Nephron progenitor cell (in vitro differentiated cells): ENCODE measurements around the gene RAP1GDS1.

Experiments
- DNase-seq: peaks from one replicate; pipeline ENCODE4 v3.0.0; 2021
- H3K27ac Mint-ChIP-seq: 2 replicates; pipeline ENCODE4 v1.8.0; 2021; ENCODE audit warnings: mild to moderate bottlenecking, moderate library complexity, mixed read lengths
- H3K27me3 Mint-ChIP-seq: 2 replicates; pipeline ENCODE4 v1.8.0; 2021; ENCODE audit warnings: mild to moderate bottlenecking, low read depth, mixed read lengths; ENCODE audit not compliant: poor library complexity
- H3K36me3 Mint-ChIP-seq: 2 replicates; pipeline ENCODE4 v1.8.0; 2021; ENCODE audit warnings: low read depth, mixed read lengths
- H3K4me1 Mint-ChIP-seq: 2 replicates; pipeline ENCODE4 v1.8.0; 2021; ENCODE audit warnings: mixed read lengths
- H3K4me3 Mint-ChIP-seq: 2 replicates; pipeline ENCODE4 v1.8.0; 2021; ENCODE audit warnings: mild to moderate bottlenecking, moderate library complexity, mixed read lengths
- H3K9me3 Mint-ChIP-seq: 2 replicates; pipeline ENCODE4 v1.8.0; 2021; ENCODE audit warnings: mild to moderate bottlenecking, moderate library complexity, mixed read lengths
- TF ChIP-seq, protein P1 (sequence below): fragments of 200-600 bp; sonication (generic); IDR thresholded peaks from 2 replicates; pipeline ENCODE4 v1.5.0; 2021; ENCODE audit warnings: antibody characterized with exemption

RAP1GDS1 gene

DNA sequence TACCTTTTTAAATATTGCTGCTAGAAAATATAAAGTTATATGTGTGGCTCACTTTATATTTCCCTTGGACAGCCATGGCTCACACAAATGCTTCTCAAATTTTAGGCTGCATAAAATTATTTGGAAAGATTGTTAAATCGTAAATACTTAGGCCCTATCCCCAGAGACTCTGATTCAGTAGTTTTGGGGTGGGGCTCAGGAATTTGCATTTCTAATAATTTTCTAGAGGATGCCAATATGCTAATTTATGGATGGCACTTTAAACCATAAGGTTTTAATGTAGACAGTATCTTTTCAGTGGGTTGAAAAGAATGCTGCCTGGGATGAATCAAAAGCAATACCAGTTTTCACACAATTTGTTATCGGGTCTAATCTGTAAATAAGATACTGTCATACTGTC lies 49.7 kb downstream of the RAP1GDS1 start:
- DNase-seq: no peak
- no peak overlapping the region for H3K27ac Mint-ChIP-seq
- no peaks in the 10 kb centered on the region for H3K4me1 Mint-ChIP-seq
- H3K9me3 Mint-ChIP-seq: no peaks in the 10 kb centered on the region
- no peaks in the 10 kb centered on the region for H3K36me3 Mint-ChIP-seq
- no peak overlapping the region for H3K4me3 Mint-ChIP-seq
- TF ChIP-seq, protein P1, sequence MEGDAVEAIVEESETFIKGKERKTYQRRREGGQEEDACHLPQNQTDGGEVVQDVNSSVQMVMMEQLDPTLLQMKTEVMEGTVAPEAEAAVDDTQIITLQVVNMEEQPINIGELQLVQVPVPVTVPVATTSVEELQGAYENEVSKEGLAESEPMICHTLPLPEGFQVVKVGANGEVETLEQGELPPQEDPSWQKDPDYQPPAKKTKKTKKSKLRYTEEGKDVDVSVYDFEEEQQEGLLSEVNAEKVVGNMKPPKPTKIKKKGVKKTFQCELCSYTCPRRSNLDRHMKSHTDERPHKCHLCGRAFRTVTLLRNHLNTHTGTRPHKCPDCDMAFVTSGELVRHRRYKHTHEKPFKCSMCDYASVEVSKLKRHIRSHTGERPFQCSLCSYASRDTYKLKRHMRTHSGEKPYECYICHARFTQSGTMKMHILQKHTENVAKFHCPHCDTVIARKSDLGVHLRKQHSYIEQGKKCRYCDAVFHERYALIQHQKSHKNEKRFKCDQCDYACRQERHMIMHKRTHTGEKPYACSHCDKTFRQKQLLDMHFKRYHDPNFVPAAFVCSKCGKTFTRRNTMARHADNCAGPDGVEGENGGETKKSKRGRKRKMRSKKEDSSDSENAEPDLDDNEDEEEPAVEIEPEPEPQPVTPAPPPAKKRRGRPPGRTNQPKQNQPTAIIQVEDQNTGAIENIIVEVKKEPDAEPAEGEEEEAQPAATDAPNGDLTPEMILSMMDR: no peak
- H3K27me3 Mint-ChIP-seq: no peaks in the 10 kb centered on the region

DNA sequence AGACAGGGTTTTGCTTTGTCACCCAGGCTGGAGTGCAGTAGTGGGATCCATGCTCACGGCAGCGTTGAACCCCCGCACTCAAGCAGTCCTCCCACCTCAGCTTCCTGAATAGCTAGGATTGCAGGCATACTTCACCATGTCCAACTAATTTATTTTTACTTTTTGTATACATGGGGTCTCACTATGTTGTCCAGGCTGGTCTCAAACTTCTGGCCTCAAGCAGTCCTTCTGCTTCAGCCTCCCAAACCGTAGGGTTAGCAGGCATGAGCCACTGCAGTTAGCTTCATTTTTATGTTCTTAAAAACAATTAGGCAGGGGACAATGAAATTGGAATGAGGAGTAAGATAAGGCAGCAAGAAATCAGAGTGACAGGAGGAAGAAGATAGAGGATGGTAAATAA lies 50.5 kb downstream of the RAP1GDS1 start:
- DNase-seq: no peak
- H3K4me3 Mint-ChIP-seq: no peak overlapping the region
- no peaks in the 10 kb centered on the region for H3K4me1 Mint-ChIP-seq
- no peaks in the 10 kb centered on the region for H3K9me3 Mint-ChIP-seq
- H3K27me3 Mint-ChIP-seq: no peaks in the 10 kb centered on the region
- H3K36me3 Mint-ChIP-seq: no peaks in the 10 kb centered on the region
- TF ChIP-seq, protein P1: no peak
- H3K27ac Mint-ChIP-seq: no peak overlapping the region

DNA sequence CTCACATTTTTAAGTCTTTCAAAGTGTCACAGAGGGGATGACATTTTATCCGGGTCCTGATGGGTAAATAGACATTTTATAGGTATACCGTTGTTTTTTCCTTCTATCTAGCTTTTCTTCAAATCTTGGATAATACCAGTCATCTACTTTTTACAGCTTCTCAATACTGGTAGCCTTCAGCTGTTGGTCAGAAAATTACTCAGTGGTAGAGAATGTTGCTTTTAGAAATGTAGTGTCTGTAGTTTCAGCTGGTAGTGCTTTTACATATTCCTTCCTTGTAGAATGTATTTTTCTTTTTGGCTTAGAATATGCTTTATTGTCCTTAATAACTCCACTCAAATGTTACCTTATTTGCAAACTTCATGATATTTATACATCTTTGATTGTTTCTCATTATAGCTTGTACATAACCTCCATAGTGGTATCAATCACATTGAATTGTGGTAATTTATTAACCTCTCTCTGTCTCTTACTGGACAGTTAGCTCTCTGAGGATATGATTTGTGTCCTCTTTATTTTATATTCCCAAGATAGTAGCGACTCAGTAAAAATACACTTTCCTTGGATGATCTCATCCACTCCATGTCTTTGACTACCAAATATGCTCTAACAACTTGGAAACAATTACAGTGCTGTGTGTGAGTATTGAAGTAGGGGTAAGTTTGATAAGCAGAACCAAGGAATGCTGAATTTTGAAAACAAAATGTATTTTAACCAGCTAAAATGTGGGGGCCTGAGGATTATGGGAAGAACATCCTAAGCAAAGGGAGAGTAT lies 53.8 kb downstream of the RAP1GDS1 start:
- H3K27ac Mint-ChIP-seq: no peak overlapping the region

DNA sequence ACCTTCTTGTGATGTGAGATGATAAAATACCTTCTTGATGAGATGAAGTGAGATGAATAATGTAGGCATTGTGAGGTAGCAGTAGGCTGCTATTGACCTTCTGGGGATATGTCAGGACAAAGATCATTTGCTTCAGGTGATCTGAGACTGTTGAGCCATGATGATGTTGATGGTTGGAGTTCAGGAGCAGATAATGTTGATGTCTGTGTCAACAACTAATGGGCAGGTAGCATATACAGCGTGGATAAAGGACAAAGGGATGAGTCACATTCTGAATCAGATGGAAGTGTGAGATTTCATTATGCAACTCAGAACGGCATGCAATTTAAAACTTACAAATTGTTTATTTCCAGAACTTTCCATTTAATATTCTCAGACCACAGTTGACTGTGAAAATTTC lies 57.3 kb downstream of the RAP1GDS1 start:
- Mint-ChIP-seq H3K4me3 (no peak overlapping the region), H3K9me3 (peaks cover 28% of the 10 kb centered on the region), H3K27me3 (no peaks in the 10 kb centered on the region), H3K27ac (no peak overlapping the region), H3K36me3 (no peaks in the 10 kb centered on the region), H3K4me1 (no peaks in the 10 kb centered on the region)
- TF ChIP-seq, protein P1: no peak
- no peak for DNase-seq

More for the DNA sequence above, 53.8 kb downstream of the RAP1GDS1 start:
- DNase-seq: no peak
- no peaks in the 10 kb centered on the region for H3K27me3 Mint-ChIP-seq
- H3K36me3 Mint-ChIP-seq: no peaks in the 10 kb centered on the region
- no peaks in the 10 kb centered on the region for H3K4me1 Mint-ChIP-seq
- peaks cover 22% of the 10 kb centered on the region for H3K9me3 Mint-ChIP-seq
- no peak overlapping the region for H3K4me3 Mint-ChIP-seq
- TF ChIP-seq, protein P1: no peak

DNA sequence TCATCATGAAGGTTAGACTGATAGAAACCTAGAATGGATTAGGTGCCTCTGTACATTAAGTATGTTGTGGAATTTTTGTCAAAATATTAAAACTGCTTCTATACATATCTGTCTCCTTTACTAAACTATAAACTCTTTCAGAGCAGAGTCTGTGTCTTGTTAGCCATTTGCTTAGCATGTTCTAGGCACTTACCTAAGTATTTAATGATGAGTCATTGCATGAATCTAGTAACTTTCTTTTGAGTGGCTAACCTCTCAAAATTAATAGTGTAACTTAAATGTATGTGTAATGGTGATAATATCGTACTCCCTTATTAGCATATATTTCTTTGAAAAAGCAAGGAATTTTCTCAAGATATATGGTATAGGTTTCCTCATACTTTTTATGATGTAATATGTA lies 57.8 kb downstream of the RAP1GDS1 start:
- Mint-ChIP-seq H3K9me3 (peaks cover 28% of the 10 kb centered on the region), H3K27ac (no peak overlapping the region), H3K4me3 (no peak overlapping the region), H3K36me3 (no peaks in the 10 kb centered on the region), H3K4me1 (no peaks in the 10 kb centered on the region), H3K27me3 (no peaks in the 10 kb centered on the region)
- TF ChIP-seq, protein P1: no peak
- no peak for DNase-seq

DNA sequence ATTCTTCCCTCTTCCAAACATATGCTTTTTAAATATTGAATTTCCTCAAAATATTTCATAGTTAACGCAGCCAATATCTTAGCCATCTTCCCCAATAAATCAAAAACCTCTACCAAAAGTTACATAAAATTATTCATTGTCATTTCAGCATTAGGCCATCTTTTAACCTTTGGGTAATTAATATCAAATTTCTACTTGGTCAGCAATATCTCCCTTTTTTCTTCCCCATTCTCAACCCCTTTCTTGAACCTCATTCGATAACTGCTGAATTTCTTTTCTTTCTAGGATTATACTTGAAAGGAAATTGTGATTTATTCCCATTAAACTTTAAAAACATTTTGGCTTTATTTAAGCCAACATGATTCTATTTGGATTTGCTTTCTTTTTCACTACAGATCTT lies 65.0 kb downstream of the RAP1GDS1 start:
- H3K27me3 Mint-ChIP-seq: peaks cover 2% of the 10 kb centered on the region
- H3K36me3 Mint-ChIP-seq: peaks cover 49% of the 10 kb centered on the region
- TF ChIP-seq, protein P1: no peak
- no peak for DNase-seq
- H3K27ac Mint-ChIP-seq: no peak overlapping the region
- peaks cover 41% of the 10 kb centered on the region for H3K9me3 Mint-ChIP-seq
- no peak overlapping the region for H3K4me3 Mint-ChIP-seq
- H3K4me1 Mint-ChIP-seq: no peaks in the 10 kb centered on the region
